Prostate gland (tissue), 2 donors: ENCODE results near the gene KCNG2.

Experiments
- CTCF ChIP-seq, 4 experiments: fragments of 200-600 bp in 2 of 4; fragments of 450-650 bp in 2 of 4; sonication (generic) in 2 of 4; IDR thresholded peaks; 1 replicate in 3 of 4; 2 replicates in 1 of 4; pipeline ENCODE4 v1.5.1; 2016 to 2019; ENCODE audit warnings: antibody characterized with exemption in 4 of 4, mild to moderate bottlenecking in 2 of 4, moderate library complexity in 2 of 4
- POLR2A ChIP-seq: fragments of 450-650 bp; IDR thresholded peaks from one replicate; pipeline ENCODE4 v1.6.1; 2016; ENCODE audit warnings: antibody characterized with exemption, mild to moderate bottlenecking

- TF ChIP-seq CTCF (IDR thresholded peaks at IDR 0.05) = no peak
- no peak for TF ChIP-seq POLR2A
These were observed 11.4 kb upstream of the KCNG2 start for GRCh38 chr18:79786304-79786703.
